NB4 (cell line): ENCODE measurements around the gene CCDC28B.

Source experiments
- MYC ChIP-seq: IDR thresholded peaks from 2 replicates; pipeline ENCODE4 v1.6.1; 2011; ENCODE audit warnings: low read depth, low read length
- POLR2A ChIP-seq: IDR thresholded peaks from 2 replicates; pipeline ENCODE4 v1.6.1; 2011; ENCODE audit warnings: mild to moderate bottlenecking; ENCODE audit not compliant: insufficient read length; ENCODE audit errors: extremely low read depth
- TF ChIP-seq, protein P1 (sequence below): IDR thresholded peaks from one replicate; pipeline ENCODE4 v1.5.1; 2012; ENCODE audit warnings: low read depth, low read length
- TF ChIP-seq, protein P2 (sequence below): IDR thresholded peaks from 2 replicates; pipeline ENCODE4 v1.6.1; 2011; ENCODE audit warnings: low read depth, low read length

DNA sequence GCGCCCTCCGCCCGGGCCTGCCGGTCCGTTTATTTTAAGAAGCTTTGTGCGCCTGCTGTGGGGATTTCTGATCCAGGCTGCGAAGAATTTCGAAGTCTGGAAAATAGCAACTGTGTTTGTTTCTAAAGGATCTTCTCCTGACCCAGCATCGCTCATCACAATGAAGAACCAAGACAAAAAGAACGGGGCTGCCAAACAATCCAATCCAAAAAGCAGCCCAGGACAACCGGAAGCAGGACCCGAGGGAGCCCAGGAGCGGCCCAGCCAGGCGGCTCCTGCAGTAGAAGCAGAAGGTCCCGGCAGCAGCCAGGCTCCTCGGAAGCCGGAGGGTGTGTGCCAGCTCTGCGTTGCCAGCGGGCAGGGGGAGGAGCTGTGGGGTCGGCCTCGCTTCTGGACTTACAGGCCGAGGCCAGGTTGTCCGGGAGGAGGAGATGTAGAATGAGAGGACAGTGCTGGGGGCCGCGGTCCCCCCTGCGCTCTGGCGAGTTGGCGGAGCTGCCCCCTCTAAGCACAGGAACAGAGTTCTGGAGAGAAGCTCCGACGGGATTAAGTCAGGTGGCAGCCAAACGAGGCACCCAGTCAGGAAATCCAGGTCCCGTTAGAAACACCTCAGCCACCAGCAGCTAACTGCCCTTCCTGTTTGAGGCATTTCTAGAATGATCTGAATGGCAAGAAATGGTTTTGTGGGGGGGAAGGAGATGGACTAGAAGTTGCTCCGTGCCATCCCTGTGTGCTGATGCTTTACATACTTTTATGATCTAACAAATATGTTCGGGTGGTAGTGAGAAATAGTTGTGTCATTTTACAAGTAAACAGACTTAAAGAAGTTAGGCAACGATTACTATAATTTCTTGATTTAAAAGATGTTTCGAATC is 20.0 kb upstream of the CCDC28B start:
- TF ChIP-seq, protein P1, sequence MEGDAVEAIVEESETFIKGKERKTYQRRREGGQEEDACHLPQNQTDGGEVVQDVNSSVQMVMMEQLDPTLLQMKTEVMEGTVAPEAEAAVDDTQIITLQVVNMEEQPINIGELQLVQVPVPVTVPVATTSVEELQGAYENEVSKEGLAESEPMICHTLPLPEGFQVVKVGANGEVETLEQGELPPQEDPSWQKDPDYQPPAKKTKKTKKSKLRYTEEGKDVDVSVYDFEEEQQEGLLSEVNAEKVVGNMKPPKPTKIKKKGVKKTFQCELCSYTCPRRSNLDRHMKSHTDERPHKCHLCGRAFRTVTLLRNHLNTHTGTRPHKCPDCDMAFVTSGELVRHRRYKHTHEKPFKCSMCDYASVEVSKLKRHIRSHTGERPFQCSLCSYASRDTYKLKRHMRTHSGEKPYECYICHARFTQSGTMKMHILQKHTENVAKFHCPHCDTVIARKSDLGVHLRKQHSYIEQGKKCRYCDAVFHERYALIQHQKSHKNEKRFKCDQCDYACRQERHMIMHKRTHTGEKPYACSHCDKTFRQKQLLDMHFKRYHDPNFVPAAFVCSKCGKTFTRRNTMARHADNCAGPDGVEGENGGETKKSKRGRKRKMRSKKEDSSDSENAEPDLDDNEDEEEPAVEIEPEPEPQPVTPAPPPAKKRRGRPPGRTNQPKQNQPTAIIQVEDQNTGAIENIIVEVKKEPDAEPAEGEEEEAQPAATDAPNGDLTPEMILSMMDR: no peak
- no peak for TF ChIP-seq POLR2A
- TF ChIP-seq MYC: no peak
- TF ChIP-seq, protein P2, sequence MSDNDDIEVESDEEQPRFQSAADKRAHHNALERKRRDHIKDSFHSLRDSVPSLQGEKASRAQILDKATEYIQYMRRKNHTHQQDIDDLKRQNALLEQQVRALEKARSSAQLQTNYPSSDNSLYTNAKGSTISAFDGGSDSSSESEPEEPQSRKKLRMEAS: no peak
